ENCODE measurements around the gene GRAMD1B.

Gene GRAMD1B

DNA sequence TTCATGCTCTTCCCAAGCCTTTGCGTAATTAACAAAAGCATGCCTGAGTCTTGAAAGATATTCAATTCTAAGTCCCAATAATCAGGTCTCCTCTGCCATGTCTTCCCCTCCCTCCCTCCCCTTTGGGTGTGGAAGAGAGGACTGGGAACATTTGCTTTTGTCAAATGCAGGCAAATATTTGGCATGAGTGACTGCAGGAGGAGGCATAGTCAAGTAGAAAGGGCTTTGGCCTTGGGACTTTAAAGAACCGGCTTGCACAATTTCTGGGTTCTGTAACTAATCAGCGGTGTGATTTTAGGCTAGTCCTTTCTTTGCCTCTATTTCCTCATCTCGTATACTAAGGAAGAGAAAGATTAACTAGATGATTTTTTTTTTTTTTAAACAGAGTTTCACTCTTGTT, 164.9 kb downstream of the GRAMD1B start:
- DNase-seq: no peak

DNA sequence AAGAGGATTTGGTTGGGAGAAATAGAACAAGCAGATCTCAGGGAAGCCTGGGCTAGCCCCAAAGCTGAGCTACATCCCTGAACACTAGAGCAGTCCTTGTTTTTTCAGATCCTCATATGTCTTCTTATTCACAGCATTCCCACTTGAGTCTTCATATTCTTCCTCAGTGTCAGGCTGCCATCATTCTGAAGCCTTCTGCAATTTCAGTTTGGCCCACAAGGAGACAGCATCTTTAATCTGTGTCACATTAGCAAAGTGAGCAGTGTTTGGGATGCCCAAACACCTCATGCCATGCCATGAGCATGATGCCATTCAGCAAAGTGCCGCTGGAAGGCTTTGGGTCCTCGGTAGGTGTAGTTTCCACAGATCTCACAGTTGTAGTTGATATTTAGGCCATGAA, 167.8 kb downstream of the GRAMD1B start:
- no peak for DNase-seq

DNA sequence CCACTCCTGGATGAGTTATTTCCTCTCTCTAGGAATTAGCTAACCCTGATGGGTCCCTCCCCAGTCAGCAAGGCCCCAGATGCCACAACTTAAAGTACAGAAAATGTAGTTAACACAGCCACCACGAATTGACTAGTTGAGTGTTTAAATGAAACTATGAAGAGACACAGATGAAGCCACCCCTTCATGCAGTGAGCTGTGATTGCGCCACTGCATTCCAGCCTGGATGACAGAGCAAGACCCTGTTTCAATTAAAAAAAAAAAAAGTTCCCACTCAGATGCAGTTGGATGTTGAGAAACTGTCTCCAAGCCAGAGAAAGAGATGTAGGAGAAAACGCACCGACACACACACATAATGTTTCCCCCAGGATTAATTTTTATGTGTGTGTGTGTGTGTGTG, 171.1 kb downstream of the GRAMD1B start:
- no peak for DNase-seq

DNA sequence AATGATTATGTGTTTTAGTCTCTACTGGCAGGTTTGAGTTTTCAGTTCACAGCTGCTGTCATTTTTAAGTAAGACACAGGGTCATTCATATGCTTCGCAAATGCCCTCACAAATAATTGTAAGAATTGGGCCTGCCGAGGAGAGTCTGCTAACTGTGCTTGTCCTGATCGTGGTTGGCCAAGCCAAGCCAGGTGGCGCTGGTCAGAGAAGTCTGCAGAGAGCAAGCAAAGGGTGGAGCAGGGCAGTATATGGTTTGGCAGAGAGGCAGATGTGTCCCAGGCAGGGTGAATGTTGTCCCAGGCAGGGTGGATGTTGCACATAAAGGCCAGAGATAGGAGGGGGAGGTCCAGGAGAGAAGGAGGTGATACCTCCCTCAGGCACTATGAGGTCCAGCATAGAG, 171.7 kb downstream of the GRAMD1B start:
- no peak for DNase-seq

DNA sequence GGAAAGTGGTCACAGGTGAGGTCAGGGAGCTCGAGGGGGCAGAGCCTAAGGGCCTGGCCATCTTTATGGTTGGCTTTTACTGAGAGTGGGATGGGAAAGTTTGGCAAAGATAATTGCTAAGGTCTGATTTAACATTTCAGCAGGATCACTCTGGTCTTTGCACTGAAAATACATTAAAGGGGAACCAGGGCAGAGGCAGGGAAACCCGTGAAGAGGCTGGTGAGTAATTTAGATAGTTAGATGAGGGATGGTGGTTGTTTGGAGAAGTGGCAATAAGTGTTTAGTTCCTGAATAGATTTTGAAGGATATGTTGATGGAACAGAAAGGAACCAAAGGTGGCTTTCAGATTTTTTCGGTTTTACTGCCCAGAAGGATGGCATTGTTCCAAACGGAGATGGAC, 173.6 kb downstream of the GRAMD1B start:
- no peak for DNase-seq

DNA sequence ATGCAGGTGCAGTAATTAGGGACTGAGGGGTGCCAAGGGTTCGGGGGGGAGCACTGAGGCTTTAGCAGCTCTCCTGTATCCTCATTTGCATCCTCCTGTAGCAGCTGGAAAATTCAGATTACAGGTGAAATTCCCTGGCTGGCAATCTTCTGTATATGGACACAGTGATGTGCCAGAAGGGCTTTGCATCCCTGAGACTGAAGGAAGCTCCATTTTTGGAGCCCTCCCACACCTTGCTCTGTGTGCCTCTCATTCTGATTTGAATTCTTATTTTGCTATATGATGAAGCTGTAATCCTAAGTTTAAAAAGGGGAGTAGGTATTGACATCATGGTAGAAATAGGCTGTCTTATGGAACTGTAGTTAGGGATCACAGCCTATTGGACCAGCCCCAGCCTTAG, 177.7 kb downstream of the GRAMD1B start:
- DNase-seq: no peak

DNA sequence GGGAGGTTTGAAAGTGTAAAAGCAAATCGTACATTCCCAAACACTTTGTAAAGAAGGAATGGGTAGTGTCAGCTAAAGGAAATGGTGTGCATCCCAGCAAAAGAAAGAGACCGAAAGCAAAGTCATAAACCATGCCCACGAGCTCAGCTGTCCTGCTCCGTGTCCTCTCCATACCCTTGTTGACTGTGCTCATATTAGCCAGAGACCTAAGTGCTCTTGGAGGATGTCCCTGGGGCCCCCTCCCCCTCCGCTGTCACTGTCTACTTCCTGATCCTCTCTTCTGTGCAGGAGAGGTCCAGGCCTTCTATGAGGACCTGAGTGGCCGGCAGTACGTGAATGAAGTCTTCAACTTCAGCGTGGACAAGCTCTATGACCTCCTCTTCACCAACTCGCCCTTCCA, 178.3 kb downstream of the GRAMD1B start:
- DNase-seq: no peak

DNA sequence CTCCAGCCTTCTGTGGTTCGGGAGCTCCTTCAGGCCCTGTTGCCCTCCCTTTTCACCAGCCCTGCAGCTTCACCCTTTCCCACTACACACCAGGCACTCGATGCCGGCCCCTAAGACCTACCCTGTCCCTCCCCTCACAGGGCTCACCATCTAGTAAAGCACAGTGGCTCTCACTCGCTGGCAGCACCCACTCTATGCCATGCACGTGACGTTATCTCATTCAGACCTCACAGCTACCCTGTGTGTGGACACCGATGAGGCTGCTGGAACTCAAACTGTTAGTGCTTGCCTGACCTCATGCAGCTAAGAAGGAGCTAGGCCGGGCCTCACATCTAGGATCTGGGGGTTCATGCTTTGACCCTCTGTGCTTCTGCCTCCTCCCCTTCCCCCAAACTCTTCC, 178.9 kb downstream of the GRAMD1B start:
- DNase-seq: no peak

DNA sequence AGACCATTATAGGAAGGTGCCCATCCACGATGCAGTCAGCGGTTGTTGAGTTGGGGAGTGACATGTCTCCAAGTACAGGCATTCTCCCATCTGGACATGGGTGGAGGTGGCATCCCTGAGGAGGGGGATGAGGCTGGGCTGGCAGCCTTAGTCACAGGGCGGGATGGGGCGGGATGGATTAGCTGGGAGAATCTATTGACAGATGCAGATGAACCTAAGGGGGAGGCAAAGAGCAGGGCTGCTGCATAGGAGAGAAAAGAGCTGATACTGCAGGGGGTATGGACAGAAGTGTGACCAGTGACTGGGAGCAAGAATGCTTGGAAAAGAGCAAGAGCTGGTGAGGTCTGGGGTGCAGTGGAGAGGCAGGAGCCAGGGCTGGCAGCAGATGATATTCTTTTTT, 181.6 kb downstream of the GRAMD1B start:
- no peak for DNase-seq

DNA sequence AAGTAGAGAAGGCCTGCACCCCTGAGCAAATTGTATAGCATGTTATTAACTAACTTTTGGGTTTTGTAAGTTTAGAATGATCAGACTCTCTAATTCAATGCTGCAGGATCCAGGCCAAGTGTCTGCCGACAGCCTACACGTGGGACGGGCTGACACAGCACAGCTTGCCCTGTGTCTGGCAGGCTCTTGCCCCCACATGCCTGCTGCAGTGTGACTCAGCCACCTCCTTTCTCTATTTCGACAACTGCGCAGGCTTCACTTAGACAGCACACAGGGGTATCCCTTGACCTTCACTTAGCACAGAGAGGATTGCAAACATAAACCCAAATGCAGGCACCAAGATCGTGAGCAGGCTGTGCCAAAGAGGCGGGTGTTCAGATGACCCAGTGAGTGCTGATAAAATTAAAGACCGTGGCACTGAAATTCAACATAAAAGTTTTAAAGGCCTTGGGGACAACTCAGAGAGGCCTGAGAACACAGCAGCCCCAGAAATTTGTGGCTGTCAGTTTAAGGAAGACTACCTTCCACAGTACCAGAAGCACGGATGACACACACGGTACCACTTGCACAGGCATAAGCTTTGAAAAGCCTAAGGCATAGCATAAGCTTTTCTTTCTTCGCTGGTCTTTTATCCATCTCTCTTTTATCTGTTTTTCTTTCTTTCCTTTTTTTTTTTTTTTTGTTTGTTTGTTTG, 186.6 kb downstream of the GRAMD1B start:
- DNase-seq: no peak

DNA sequence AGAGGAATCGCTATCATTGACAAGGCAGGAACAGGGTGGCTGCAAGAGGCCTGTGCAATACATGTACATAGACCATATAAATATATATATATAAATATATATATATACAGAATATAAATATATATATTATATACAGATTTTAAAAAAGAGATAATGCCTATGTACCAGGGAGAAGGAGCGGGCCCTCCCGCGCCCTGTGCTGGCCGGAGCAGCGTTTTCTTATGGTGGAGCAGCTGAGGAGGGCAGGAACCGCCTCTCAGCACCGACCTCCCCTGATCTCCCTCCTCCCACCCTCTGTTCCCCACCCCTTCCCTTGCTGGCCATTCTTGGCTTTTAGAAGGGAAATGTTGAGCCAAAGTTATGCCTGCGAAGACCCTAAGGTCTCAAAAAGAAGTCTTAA, 192.5 kb downstream of the GRAMD1B start:
- no peak for DNase-seq

DNA sequence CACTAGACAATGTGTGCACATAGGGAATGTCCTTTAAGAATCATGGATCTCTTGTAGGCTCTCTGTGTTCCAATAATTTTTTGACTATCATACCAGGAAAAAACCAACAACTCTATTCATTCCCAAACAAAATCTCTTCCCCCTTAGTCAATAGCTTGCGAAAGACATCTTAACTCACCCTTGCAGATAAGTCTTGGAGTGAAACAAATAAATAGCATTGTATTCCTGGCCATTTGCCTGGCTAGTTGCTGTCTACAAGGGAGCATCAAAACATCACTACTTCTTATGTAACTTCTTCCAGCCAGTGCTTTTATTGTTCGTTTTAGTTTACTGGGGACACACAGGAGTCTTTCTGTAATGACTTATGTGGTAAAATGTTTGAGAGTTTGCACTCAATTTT, 194.9 kb downstream of the GRAMD1B start:
- DNase-seq: no peak

DNA sequence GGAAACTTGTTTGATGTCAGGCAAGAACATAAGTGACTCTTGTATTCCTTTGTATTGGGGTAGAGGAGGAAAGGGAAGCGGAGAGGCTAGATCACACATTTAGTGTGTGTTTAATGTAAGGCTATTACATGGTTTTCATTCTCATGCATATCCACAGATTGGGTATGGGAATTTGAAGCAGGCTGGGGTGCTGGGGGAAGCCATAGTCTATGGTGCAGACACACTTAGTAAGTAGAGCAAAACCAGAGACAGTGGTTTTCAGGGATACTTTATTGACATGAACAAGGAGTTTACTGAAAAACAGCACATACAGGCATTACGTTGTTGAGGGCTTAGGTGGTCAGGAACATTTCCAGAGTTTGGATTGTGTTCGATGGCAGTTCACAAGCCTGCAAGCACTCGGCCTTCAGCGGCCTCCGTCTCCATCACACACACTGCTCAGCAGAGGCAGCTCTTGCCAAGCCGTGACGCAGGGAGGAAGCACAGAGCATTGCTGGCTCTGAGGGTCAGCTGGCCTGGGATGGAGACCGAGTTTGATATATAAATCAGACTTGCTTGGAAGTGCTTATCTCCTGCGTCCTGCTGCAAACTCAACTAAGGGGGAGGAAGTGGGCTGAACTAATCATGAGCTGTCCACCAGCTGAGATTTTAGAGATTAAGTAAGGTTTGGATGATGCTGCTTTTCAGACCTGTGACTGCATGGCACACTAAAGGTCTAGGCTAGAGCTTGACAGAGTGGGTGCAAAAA, 199.0 kb downstream of the GRAMD1B start:
- DNase-seq: no peak

DNA sequence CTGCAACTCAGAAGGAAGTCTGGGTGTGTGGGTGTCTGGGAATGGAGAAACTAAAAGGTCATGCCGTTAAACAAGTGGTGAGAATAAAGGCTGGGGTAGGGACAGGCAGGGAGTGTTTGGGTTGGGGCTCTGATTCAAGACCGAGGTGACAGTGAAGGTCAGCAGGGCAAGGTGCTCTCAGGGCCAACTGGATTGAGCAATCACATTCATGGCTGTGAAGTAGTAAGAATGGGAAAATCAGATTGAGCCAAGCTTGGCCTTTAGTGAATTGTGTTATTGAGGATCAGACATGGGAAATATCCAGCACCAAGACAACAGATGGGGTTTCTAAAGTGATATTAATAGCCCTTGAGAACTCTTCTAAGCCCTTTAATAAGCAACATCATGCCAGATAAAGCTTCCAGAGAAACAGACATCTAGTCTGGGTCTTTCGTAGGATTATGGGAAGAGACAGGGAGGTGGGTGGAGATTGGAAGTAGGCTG, 200.1 kb downstream of the GRAMD1B start:
- DNase-seq: no peak

DNA sequence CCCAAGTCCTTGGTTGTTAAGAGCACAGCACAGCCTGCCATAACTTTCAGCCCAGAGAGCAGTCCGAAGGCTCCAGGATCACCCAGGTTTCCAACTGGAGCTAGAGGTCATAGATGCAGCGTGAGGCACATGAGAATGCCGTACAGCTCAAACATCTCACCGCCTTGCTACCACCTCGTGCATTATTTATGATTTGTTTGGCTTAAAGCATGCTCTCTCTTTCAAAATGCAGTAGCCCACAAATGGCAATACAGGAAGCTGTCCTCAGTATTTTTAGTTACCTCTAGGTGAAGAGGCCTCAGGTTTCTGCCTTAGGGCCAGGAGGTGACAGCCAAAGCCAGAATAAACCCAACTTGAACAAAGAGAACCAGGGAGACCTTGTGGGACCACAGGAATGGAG, 210.0 kb downstream of the GRAMD1B start:
- no peak for DNase-seq

DNA sequence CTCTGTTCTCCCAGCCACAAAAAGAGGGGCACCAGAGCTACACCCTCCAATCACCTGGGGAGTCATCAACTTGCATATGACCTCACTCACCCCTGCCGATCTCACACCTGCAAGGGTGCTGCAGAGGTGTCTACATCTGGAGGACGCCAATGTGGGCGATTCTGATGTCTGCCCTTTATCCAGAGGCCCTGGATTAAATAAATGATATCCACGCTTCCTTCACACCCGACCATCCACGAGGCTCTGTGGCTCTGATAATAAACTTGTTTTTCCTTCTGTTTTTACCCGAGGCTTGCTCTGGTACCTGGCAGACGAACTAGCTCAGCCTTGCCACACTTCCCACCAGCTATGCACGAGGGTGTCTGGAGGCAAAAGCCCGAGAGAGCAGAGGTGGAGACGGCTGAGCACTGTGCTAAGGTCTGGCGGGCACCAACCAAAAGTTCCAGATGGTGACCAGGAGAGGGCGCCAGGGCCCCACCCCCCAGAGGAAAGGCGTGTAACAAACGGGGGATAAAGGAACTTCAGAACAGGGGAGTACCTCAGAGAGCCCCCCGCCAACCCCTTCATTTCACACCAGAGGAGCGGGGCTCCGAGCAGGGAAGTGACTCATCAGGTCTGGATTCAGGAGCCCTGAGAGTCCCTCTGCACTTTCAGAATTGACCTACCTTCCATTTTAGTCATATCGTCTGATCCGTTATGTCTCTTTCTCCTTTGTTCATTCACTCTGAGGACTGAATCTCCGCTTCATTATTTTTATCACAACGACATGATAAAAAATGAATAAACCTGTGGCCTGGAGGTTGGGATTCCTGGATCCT, 210.8 kb downstream of the GRAMD1B start:
- peak; percentile 10 for DNase-seq

DNA sequence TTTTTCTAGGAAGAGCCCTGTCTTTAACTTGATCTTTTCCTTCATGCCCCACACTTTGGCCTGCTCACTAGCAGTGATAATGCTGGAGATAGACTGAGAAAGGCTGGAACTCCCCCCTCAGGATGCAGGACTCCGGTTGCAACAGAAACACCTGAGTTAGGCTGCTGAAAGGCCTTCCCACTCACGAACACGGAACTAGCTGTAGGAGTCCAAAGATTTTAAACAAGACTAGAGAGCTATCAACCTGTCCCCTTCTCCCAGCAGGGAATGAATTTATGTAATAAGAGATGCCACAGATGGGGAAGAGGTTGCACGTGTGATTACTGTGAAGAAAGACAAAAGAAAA, 211.4 kb downstream of the GRAMD1B start:
- DNase-seq: no peak

DNA sequence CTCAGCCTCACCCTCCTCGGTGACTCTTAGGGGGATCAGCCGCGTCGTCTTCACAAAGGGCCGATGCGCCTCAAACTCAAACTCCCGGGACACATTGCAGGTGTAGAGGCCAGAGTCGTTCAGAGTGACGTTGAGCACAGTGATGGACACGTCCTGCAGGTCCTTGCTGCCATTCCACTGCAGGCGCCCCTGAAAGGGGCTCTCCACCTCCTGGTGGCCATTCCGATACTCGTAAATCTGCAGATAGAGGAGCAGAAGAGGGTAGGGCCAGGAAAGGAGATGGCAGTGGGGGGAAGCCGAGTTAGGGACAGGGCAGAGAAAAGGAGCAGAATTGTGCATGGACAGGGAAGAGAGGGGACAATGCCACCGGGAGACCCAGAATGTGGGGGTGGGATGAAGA, 212.4 kb downstream of the GRAMD1B start:
- DNase-seq: no peak

DNA sequence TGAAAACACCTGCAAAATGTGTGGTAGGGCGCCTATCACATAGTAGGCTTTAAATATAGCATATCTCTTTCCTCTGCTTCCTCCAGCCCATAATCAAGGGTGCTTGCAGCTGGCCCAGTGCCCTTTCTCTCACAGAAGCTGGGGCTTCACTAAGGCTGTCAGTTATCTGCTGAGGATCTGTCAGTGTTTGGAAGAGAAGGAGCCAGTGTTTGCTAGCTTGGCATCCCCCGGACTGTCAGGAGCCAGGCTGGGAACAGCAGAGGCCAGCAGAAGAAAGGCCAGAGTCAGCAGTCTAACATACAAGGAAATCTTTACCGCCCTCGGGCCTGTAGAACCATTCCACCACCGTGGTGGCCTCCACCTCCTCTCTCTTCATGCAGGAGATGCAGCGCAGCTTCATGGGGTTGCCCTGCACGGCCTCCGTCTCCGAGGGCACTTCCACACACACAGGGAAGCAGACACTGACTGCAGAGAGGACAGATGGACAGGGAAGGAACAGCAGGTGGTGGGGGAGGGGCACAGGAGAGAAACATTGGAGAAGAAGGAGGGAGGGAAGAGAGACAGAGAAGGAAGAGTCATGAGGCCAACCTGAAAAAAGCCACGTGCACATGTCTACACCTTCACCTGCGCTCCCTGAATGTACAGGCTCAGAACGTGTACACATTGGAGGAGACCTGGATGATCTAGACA, 215.4 kb downstream of the GRAMD1B start:
- DNase-seq: no peak

DNA sequence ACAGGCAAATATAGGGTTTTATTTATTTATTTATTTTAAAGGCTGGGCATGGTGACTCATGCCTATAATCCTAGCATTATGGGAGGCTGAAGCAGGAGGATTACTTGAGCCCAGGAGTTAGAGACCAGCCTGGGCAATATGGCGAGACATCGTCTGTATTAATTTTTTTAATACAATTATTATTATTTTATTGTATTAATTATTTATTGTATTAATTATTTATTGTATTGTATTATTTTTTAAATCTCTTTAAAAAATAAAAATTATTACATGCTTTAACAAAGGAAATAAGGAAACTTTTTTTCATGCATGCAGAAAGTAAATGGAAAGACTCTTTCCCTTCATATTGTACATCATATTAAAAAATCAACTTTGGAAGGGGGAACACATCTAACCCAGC, 220.8 kb downstream of the GRAMD1B start:
- no peak for DNase-seq

DNA sequence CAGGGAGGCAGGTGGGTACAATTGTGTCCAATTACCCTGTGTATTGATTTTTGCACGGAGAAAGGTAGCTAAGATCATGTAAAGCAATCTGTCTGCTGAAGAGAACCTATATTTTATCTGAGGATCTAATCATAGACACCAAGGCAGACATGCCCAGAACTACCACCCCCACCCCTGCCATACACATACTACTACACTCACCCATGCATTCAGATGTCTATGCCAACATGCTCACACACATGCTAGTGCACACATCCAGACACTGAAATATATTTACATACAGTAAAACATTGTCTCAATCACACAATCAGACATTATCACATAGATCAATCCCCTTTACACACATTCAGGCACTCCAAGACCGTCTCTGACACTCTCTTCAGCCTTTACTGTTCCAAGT, 222.5 kb downstream of the GRAMD1B start:
- no peak for DNase-seq

DNA sequence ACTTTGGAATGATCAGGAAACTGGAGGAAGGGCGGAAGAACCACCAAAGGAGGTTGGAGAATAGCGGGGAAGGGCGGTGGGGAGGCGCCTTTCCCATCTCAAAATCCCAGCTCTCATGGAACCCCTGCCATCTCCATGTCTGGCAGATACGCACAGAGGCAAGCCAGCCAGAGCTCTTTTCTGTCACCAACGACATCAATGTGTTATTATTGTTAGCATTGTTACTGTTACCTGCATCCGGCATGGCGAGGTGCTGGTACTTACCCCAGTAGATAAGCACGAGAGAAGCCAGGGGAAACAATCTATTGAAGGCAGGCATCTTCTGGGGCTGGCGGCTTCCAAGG, 223.4 kb downstream of the GRAMD1B start:
- DNase-seq: no peak

DNA sequence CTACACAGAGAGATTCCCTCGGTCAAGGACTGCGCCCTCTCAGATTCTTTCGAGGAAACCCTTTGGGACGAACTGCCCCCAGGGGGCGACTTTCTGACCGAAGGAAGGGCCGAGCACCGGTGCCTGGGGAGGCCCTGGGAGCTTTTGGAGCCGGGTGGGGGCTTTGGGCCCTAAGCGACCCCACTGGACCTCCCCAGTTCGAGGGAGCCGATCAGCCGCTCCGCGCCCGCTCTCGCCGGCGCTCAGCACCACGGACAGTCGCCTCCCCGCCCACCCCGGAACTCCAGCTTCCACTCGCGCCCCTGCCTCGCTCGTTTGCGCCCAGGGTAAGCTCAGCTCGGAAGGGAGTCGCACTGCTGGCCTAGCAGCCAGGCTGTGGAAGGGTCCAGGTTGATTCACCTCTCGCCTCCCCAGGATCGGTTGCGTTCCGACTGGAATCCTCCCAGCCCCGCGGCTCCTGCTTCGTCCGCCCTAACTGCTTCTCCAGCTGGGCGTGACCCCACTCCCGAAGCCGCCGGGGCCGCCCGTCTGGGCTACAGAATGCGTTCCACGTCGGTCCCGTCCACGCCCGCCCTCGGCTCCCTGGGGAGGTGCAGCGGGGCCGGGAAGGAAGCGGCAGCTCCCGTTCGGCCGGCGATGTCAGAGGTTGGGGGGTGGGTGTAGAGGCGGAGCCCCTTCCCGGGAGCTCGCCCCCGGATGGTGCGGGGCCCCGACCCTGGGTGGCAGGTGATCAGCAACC, 223.9 kb downstream of the GRAMD1B start:
- peak; percentile 54 for DNase-seq

Data from kidney glomerular epithelial cell (primary cell).